GM18526 (cell line): ENCODE results near the gene CDC5L.

Source experiments
- POLR2A ChIP-seq: IDR thresholded peaks from 3 replicates; pipeline ENCODE4 v1.6.1; 2011; ENCODE audit not compliant: insufficient read length; ENCODE audit errors: extremely low read depth

Gene CDC5L

GRCh38 chr6:44475779-44476434, 88.4 kb downstream of the CDC5L start:
- no peak for TF ChIP-seq POLR2A

- no peak for TF ChIP-seq POLR2A
Measured at GRCh38 chr6:44476849-44477248, 89.3 kb downstream of the CDC5L start.

- no peak for TF ChIP-seq POLR2A
Measured at GRCh38 chr6:44477293-44477894, 89.9 kb downstream of the CDC5L start.

GRCh38 chr6:44478158-44478557, 90.7 kb downstream of the CDC5L start:
- no peak for TF ChIP-seq POLR2A

DNA sequence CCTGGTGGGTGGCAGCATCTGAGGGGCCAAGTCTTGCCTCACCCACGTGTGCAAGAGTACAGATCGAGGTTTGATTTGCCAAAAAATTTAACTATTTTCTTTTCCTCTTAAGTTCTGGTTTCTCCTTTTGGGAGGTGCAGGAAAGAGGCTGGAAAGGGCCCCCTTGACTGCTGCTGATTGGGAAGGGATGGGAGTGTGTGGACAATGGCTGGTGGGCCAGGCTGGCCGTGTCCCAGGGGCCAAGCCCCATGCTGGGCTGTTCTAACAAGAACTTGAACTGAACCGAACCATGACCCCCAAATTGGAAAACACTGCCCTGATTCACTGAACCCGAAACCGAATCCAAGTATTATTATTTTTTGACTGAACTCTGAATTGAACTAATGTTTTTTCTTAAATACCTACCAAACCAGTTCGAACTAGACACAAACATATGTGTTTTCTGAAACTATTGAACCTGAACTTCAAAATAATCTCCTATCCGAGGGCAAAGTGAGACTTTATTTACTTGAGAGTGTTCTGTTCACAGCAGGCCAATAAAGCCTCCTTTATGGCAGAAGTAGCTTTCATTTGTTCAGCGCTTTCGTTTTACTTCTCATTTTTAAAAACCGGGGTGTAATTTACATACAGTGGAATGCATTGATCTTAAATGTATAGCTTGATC, 91.2 kb downstream of the CDC5L start:
- no peak for TF ChIP-seq POLR2A

DNA sequence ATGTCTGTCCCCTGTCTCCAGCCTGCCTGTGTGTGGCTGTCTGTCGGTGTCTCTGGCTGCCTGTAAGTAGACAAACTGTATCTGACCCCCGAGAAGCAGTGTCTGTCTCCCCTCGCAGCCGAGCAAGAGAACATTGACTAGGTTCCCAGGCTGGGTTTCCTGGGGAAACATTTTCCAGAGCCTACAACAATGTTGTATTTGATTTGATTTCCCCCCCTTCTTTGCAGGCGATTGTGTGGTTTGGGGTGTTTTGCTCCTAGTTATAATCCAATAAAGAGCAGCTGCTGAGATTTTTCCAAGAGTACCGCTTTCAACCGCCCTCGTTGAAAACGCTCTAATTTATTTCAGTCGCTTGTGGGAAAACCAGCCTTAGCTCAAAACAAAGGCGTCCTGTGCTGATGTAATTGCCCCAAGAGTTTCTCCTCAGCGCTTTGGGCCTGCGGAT, 92.6 kb downstream of the CDC5L start:
- TF ChIP-seq POLR2A: no peak

DNA sequence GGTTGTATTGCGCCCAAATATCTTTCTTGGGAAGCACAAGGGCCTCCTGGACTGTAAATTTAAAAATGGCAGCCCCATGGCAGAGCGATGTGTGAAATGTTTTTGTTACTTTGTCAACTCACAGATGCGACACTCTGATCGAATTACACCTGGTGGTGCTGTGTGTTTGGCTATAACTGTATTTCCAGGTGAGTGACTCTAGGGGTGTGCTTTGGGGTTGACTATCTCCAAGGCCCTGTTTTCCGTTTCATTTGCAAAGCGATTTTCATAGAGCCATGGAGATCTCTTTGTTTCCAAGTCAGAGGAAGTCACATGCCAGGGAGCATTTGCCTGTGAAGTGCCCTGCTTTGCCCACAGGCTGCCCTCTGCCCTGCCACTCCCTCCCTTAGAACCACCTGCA, 93.5 kb downstream of the CDC5L start:
- no peak for TF ChIP-seq POLR2A

DNA sequence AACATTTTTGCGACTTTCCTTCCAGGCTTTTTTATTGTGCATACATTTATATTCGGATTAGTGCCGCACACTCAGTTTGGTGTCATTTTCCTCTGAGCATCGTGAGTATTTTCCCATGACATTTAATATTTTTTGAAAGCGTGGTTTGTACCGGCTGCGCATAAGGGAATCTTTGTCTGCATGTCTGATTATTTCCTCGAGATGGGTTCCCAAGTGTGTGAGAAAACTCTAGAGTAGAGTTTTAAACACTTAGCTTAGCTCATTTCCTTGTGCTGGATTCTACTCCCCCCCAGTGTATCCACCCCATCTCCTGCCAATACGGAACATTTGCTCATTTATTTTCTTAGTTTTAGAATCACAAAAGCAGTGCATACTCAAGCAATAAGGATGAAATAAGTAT, 94.3 kb downstream of the CDC5L start:
- TF ChIP-seq POLR2A: no peak

- TF ChIP-seq POLR2A: no peak
Measured at GRCh38 chr6:44485601-44486401, 98.3 kb downstream of the CDC5L start.

DNA sequence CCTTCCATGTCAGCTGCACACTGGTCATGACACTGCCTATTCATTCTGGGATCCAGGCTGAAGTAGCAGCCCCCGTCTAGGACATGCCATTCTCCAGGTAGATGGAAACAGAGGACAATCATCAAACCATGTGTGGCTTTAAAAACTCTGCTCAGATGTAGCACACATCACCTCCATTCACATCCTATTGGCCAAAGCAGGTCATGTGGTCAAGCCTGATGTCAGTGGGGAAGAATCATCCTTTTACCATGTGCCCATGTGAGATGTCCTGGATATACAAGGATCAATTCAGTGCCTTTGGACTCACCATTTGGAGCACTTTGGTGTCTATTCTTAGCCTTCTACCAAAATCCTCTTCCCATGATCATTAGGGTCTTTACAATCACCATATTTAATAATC, 99.5 kb downstream of the CDC5L start:
- no peak for TF ChIP-seq POLR2A

DNA sequence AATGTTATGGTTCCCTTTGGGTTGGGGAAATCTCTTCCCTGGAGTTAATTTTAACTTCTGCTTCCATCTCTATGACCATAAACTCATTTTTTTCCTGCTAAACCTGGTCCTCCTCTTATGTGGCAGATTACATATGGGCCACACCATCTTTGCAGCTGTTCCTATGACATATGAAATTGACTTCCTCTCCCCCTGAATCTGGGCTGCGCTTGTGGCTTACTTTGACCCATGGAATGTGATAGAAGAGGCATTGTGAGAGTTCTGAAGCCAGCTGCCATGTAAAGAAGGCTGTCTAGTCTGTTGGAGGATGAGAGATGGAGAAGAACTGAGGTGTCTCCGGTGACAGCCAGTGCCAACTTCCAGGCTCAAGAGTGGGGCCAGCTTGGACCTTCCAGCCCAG, 100.1 kb downstream of the CDC5L start:
- no peak for TF ChIP-seq POLR2A

DNA sequence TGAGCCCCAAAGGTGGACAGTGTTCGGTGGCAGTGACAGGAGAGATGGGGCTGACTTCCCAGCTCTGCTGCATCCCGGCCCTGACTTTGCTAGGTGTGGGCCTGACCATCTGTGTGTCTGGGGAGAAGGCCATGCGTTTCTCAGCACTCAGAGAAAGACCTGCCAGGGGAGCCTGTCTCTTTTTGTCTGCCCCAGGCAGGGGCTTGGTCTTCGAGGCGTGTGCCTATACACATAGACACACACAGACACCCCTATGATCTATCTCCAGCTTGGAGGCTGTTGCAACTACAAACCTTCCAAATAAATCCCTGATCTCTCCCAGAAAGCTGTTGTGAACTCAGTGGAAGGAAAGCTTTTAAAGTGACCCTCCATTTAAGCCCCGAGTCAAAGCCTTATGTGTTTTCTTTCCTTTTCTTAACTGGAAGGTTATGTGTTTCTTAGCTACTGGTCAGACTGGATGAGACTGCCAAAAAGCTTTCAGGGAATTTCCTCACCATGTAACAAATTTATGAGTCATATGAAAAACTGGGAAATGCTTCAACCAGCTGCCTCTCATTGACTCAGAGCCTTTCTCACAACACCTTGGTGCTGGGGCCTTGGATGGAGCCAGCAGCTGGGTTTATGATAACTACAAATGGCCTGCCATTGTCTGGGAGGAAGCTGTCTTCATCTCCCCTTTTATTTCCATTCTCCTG, 102.6 kb downstream of the CDC5L start:
- no peak for TF ChIP-seq POLR2A

DNA sequence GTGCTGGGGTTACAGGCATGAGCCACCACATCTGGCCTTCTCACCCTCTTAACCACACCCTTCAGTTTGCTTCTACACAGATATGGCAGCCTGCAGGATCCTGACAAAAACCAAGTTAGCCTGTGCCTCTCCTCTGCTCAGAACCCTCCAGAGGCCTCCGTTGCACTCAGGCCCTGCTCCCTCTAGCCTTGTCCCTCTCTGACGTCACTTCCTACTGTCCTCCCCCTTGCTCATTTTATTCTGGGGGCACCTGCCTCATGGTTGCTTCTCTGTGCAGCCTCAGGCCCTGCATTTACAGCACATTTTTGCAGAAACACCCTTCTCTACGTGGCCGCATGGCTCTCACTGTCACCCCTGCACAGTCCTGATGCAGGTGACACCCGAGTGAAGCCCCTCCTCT, 105.6 kb downstream of the CDC5L start:
- no peak for TF ChIP-seq POLR2A

DNA sequence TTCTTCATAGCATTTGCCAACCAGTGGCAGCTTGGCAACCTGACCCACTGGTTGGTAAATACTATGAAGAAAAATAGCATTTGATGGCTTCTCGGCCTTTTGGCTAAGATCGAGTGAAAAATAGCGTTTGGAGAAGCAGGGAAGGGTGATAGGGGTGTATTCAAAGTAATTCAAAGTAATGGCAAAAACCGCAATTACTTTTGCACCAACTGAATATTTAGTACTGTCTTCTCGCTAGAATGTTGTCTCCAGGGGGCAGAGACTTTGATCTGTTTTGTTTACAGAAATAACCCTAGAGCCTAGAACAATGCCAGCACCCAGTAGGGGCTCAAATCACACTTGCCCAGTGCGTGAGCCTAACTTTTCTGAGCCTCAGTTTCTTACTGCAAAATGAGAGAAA, 106.1 kb downstream of the CDC5L start:
- no peak for TF ChIP-seq POLR2A

GRCh38 chr6:44494011-44494501, 106.5 kb downstream of the CDC5L start:
- no peak for TF ChIP-seq POLR2A
